ENCODE data around the gene TTC5.
A peak's percentile ranks its signal among the peaks of the same experiment; 100 is the strongest.
"Not testable (repeated sequence)": the region's sequence is repeated elsewhere in the genome, so short reads cannot be mapped to it uniquely, and the experiment has no call there.

Gene TTC5, protein sequence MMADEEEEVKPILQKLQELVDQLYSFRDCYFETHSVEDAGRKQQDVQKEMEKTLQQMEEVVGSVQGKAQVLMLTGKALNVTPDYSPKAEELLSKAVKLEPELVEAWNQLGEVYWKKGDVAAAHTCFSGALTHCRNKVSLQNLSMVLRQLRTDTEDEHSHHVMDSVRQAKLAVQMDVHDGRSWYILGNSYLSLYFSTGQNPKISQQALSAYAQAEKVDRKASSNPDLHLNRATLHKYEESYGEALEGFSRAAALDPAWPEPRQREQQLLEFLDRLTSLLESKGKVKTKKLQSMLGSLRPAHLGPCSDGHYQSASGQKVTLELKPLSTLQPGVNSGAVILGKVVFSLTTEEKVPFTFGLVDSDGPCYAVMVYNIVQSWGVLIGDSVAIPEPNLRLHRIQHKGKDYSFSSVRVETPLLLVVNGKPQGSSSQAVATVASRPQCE

DNA sequence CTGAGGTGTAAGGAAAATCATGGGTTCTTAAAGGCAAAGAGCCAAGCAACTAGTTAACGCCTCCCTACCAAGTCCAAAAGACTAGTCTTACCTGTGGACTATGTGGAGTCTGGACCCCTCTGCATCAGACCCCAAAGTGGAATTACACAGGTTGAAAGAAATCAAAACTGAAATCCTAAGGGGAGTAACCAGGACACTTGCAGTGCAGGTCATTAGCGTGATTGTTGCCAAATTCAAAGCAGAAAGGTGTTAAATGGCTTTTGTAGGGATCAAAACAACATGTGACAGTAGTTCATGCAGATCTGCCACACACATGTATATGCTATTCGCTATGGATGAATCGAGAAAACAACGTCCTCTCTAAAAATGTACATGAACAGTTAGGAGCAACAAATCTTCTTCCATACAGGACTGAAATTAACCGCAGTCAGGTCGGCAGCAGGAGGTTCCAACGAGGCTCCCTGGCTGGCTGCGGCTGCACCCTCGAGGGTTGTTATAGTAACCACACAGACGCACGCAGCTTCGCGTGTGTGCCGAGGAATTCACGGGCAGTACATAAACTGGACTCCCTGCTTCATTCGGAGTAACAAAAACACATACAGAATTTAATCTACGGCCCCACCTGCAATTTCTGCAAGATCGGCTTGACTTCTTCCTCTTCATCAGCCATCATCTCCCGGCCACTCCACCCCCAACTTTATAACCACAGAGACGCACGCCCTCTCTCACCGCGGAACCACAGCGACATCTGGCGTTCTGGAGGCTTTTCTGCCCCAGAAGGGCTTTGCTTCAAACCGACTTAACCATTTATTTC lies at the start of gene TTC5:
TTC5 (minus strand) TSS at position 687 of the 814 bp plus-strand sequence; CDS start at position 673, 14 bp downstream.
- peak; percentile 98 for DNase-seq

DNA sequence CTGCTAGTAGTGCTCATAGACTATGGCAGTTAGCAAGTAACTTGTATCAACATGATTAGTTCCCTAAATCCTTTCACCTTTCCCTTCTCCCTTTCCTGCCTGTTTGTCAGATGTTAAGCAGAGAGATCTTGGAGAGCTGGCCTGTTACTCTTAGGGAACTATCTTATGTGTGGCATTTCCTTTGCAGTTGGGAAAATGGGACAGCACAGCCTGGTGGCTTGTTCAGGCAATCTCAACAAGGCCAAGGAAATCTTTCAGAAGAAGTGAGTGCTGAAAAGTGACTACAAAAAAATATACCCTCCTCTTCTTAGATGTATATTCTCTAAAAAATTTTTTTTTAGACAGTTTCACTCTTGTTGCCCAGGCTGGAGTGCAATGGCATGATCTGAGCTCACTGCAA lies 45.1 kb upstream of the TTC5 start:
- no peak for DNase-seq

DNA sequence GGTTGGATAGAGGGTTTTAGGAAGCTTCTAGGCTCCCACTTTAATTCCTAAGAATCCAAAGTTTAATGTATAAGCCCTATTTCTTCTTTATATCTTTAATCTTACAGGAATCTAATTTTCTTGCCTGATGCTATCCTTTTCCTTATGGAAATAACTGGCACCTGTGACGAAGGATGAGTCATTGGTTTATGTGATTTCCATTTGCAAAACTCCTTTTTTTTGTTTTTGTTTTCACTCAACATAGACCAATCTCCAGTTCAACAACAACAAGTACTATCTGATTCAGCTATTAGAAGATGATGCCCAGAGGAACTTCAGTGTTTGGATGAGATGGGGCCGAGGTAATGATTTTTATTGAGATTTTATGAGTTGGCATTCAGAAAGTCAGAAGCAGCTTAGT lies 44.5 kb upstream of the TTC5 start:
- no peak for DNase-seq

DNA sequence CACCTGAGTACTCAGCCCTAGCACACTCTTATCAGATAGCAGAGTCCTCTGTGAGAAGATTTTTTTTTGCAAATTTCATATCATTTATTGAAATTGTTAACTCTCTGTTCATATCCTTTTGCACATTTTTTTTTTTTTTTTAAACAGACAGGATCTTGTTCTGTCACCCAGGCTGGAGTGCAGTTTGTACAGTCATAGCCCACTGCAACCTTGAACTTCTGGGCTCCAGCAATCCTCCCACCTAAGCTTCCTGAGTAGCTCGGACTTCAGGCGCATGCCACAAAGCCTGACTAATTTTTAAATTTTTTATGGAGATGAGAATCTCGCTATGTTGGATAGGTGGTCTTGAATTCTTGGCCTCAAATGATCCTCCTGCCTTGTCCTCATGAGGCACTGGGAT lies 42.0 kb upstream of the TTC5 start:
- no peak for DNase-seq

DNA sequence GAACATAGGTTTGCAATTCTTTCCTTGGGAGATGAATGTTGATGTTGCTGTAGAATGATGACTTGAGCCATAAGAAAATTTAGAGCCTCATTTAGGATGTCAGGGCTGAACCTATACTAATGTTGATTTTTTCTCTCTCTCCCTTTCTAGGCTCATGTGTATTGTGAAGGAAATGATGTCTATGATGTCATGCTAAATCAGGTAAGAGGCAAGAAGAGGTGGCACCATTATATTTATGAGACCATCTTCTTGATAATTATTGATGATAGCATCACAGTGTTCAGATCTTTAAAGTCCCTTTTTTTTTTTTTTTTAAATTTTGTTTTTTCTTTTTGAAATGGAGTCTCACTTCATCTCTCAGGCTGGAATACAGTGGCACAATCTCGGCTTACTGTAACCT lies 41.0 kb upstream of the TTC5 start:
- DNase-seq, result no peak

DNA sequence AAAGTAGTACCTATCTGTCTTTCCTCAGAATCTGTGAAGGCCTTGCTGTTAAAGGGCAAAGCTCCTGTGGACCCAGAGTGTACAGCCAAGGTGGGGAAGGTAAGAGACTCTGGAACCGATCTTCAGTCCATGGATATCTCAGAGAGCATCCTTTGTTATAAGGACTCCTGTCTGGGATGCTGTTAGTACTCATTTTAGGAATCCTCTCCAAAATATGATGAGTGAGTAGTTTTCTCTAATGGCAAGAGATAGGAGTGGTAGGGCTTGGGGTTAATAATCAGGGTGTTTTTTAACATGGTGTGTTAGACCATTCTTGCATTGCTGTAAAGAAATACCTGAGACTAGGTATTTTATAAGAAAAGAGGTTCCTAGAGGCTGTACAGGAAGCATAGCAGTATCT lies 39.6 kb upstream of the TTC5 start:
- DNase-seq, result no peak

DNA sequence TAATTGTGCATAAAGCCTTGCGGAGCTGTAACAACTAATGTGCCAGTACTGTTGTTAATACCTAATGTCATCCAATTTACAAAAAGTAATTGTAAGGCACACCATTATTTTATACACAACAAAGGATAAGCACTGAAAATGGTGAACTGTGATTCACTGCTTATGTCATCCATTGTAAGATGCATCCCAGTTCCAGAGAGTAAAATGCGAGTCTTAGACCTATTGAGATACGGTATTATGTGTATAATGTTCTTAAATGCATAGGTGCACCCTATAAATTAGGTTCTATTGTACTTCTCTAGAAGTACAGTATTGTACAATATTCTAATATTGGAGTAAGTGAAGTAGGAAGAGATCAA lies 38.1 kb upstream of the TTC5 start:
- DNase-seq, result peak; percentile 62

DNA sequence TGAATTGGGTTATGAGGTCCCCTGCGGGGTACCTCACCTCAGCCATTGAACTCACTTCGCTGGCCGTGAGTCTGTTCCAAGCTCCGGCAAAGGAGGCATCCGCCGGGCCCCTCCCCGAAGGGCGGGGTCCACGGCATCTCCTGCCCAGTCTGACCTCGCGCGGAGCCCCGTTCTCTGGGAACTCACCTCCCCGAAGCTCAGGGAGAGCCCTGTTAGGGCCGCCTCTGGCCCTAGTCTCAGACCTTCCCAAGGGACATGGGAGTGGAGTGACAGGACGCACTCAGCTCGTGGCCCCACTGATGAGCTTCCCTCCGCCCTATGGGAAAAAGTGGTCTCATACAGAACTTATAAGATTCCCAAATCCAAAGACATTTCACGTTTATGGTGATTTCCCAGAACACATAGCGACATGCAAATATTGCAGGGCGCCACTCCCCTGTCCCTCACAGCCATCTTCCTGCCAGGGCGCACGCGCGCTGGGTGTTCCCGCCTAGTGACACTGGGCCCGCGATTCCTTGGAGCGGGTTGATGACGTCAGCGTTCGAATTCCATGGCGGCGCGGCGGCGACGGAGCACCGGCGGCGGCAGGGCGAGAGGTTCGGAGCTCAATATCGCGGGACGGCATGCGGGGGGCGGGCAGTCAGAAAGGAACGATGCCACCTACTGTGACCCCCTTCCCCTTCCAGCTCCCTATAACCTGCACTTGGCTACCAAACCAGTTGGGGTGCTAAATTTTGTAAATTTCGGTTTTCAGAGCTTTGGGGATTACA lies 37.5 kb upstream of the TTC5 start, which contains the start of gene PARP2:
PARP2 (plus strand) TSS at position 544 of the 770 bp plus-strand sequence; CDS start at position 551, 7 bp downstream.
- peak; percentile 100 for DNase-seq

DNA sequence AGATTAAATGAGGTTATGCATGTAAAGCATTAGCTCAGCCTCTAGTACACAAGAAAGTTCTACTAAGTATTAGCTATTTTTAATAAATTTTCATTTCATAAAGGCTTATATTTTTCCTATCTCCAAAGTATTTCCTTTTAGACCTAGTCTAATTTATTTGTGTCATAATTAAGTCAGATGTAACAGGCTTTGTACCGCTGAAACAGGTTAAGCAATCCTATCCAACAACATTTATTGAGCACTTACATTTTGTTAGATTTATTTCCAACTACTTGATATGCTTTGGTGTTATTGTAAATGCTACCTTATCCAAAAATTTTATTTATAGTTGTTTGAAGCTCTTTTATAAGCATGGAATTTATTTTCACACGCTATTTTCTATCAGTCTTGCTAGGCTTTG lies 35.9 kb upstream of the TTC5 start:
- no peak for DNase-seq

DNA sequence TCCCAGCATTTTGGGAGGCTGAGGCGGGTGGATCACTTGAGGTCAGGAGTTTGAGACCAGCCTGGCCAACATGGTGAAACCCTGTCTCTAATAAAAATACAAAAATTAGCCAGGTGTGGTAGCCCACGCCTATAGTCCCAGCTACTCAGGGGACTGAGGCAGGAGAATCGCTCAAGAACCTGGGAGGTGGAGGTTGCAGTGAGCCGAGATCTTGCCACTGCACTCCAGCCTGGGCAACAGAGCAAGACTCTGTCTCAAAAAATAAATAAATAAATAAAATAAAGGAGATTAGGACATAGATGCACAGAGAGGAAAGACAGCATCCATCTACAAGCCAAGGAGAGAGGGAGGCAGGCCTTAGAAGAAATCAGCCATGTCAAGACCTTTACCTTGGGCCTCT lies 35.3 kb upstream of the TTC5 start:
- not testable (repeated sequence) for DNase-seq

DNA sequence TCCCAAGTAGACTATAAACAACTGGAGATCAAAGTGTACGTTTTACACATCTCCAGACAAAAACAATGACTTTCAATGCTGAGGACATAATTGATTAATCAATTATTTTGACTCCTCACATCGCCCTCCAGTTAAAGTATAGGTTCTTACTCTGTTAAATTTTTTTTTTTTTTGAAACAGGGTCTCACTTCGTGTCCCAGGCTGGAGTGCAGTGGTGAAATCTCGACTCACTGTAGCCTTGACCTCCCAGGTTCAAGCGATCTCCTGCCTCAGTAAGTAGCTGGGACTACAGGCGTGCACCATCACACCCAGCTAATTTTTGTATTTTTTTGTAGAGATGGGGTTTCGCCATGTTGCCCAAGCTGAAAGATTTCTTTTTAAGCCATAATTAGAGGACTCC lies 28.3 kb upstream of the TTC5 start:
- DNase-seq, result no peak

DNA sequence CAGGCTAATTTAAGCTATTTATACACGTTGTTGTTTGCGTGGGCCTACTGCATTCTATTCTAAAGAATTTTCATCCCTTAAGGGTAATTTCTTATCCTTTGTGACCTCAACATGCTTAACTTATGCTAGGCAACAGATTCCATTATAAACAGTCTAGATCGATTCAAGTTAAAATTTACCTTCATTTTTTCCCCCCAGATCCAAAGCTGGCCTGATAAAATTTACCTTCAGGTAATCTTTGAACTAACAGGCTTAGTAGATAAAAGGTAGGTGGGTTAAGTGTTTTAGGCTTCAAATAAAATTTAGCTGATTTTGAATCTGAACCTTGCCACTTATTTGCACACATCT lies 27.7 kb upstream of the TTC5 start:
- no peak for DNase-seq

DNA sequence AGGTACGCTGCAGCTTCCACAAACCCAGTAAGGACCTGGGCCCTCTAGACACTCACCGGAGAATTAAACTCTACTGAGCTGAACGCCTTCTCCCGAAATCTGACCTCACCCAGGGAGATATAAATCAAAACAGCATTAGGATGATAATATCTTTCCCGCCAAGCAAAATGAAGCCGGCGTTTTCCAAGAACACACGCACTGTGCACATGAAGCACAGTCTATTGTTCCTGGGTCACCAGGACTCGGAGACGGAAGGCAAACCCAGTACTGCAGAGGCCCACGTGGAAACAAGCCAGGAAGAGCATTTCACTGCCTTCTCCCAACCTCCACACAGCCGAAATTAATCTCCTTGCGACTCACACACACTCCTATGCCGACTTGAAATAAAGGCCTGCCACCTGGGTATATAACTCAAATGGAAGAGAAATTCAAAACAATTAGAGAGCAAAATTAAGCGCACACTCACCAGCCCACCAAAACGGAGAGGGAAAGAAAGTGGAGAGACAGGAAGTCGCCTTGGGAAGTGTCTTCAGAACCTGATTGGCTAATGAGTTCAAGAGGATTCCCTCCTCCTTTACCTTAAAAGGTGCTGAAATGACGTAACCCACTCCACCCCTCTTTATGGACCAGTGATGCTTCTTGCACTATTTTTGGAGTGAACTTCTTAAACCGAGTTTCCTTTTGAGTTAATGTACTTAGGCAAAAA lies 27.2 kb upstream of the TTC5 start, which contains the start of gene CCNB1IP1:
CCNB1IP1 (minus strand) TSS at position 492 of the 706 bp plus-strand sequence. CDS start 16,756 bp downstream, outside the sequence.
- DNase-seq, result peak; percentile 100

DNA sequence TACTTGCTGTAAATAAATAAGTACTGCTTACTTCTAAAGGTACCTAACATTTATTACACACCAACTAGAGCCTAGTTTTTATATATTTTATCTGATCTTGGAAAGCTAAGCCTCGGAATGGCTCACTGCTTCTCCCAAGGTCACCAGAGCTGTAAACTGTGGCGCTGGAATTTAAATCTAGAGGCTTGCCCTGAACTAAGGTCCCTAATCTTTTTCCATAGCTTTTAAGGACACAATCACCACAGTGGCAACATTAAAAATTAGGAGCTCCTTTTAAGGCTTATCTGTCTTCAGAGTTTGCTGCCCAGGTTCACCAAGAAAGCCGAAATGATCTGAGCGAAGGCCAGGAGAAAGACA lies 26.7 kb upstream of the TTC5 start:
- DNase-seq, result no peak

DNA sequence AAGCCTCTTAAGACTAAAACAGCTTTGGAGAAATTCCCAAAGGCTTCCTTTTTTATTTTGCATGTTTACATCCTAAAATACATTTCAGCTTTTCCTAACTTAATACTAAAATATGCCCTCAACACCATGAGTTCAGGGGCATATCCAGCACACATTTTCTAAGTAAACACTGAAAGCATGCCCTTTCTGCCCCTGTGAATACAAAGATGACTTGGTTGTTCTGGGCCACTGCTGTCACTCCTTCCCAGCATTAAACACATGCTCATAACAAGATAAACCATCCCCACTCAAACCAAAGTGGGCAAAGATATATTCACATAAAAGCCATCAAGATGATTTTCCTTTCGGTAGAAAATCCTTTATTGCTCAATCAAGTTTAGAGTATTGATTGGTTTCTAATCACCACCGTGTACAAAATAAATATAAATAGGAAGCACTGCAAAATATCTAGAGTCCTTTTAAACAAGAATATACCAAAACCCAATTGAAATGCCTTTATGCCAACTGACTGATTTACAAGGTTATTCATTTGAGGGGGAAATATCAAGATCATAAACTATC lies 25.4 kb upstream of the TTC5 start:
- DNase-seq, result no peak

DNA sequence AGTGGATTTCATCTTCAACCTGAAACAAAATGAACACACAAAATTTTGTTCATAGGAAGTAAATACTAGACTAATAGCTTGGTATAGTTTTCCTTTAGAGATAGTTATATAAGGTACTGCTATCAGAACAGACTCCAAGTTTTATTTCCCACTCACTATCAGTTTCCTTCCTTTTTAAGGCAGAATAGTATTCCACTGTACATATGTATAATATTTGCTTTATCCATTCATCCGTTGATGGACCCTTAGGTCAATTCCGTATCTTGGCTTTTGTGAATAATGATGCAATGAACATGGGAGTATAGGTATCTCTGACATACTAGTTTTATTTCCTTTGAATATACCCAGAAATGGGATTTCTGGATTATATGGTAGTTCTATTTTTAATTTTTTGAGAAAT lies 23.6 kb upstream of the TTC5 start:
- DNase-seq, result no peak

DNA sequence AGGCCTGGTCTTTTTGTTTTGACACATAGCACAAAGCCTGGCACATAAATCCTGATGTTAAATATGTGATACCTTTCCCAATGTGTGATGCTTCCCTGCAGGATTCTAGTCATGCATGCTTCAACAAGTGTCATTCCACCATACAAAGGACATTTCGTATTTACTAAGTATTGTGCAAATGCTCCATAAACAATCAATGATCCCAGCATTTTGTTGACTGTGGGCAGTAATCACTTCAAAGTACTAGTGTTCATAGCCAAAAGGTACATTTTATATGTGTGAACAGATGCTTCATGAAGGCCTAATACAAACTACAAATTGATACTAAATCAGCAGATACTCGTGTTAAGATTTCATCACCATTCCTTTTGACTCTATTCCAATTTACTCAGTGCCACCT lies 23.0 kb upstream of the TTC5 start:
- no peak for DNase-seq

DNA sequence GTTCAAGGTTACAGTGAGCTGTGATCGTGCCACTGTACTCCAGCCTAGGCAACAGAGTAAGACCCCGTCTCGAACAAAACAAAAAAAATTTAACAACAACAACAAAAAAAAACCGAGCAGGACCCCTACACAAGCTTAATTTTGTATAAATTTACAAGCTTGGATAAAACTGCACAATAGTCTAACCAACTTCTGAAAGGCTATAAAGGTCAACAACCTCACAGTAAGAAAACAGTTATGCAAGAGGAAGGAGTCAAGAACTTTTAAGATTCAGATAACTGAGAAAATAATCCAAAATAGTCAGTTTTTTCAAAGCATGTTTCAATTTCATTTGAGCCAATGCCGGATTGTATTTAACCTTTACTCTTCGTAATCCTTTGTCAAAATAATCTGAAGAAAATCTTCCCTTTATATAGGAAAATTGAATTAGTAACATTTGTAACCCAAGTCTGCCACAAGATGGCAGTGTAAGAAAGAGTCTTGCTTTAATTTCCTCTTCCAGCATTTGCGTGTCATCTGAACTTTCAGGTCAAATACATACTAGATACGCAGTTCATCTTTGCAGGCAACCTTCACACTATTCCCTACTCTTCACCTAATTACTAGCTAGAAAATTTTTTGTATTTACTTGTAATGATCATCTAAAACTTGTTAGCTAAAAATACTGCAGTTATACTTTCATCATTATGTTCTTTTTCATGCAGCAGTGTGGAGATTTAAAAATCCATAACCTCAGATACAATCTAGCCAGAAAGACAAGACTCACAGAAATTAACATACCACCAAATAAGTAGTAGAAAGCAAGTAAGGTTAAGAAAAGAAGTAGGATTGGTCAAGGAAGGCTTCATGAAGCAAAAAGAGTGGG lies 21.5 kb upstream of the TTC5 start:
- peak; percentile 83 for DNase-seq

DNA sequence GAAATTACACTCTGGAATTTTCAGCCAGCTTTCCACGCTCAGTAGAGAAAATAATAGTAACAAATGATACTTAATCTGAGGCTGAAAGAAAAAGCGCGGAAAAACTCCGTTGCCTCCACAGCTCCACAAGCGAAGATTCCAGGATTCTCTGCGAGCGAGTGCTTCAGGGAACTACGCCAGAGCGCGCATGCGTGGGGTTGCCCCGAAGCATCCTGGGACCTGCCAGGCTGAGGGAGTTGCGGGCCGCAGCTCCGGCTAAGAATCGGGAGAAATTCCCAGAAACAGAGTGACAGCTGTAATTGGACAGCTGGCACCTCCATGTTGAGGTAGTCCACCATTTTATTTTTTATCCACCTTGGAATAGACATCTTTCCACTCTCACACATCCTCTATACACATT lies 12.0 kb upstream of the TTC5 start:
- DNase-seq, result no peak

DNA sequence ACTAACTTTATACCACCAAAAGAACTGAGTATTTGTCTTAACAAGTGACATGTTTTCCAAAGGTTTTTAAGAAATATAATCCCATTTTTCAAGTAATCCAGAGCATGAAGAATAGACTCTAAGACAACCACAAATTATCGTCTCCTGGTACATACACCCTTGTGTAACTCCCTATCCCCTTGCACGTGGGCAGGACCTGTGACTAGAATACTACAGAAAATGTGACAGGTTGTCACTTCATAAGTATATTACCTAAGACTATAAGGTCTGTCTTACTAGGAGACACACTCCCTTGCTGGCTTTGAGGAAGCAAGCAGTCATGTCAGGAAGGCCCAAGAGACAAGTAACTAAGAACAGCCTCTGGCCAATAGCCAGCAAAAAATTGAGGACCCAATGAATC lies 8.3 kb upstream of the TTC5 start:
- no peak for DNase-seq

DNA sequence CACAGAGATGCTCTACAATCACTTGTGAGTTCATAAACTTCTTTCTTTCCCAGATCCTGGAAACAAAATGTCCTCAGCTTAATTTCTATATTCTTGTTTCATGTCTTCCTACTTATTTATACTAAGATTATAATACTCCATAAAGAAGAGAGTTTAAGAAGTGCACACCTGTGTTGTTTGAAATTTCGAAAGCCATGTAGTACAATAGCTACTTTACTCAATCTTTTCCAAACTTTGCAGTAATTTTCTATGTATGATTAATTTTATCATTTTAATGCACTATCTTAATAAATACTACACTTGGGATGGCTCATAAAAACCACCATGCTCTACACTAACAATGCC lies 300 bp upstream of the TTC5 start:
- no peak for DNase-seq
